IPS DF 6.9 (cell line): ENCODE data around the gene WNT7A.

Source experiments
- DNase-seq: peaks from one replicate; pipeline ENCODE4 v3.0.0-alpha.2; 2013; ENCODE audit warnings: low read depth, low spot score
- H3K27ac ChIP-seq: one replicate; pipeline ENCODE4 v1.5.1; 2013; ENCODE audit warnings: low read length, control low read depth
- H3K27me3 ChIP-seq: 2 replicates; pipeline ENCODE4 v1.6.1; 2013; ENCODE audit warnings: mild to moderate bottlenecking, low read length; ENCODE audit not compliant: control insufficient read depth, insufficient read depth
- H3K36me3 ChIP-seq: 2 replicates; pipeline ENCODE4 v1.6.1; 2013; ENCODE audit warnings: low read length; ENCODE audit not compliant: control insufficient read depth, insufficient read depth
- H3K4me1 ChIP-seq: 2 replicates; pipeline ENCODE4 v1.6.1; 2013; ENCODE audit warnings: low read length; ENCODE audit not compliant: control insufficient read depth, insufficient read depth
- H3K4me3 ChIP-seq: 2 replicates; pipeline ENCODE4 v1.5.1; 2013; ENCODE audit warnings: mild to moderate bottlenecking, low read length
- H3K9me3 ChIP-seq: 2 replicates; pipeline ENCODE4 v1.6.1; 2013; ENCODE audit warnings: low read length, inconsistent platforms; ENCODE audit not compliant: control insufficient read depth, insufficient read depth
- WGBS: extraction: QIAGEN DNeasy Blood & Tissue Kit; methylation state at CpG from one replicate; pipeline ENCODE4 v1.1.7; 2013; ENCODE audit warnings: mixed read lengths, missing lambda C conversion rate; ENCODE audit not compliant: insufficient read length, insufficient coverage; 5-methylcytosine and 5-hydroxymethylcytosine counted together

Gene WNT7A

DNA sequence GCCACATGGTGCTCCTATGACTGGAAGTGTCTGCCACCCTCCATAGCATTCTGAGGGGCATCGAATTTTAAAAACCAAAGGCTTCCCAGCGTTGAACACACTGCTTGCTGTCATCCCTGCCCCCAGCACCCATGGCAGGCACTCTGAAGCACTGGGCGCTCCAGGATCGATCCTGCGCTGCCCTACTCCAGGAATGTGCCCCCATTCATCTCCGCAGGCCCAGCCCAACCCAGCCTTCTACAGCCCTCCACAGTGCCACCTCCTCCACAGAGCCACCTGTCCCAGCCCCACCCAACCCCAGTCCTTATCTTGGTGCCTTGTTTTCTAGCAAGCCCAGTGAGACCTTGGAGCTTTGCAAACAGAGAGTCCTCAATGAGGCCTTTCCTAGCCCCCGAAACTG, 52.2 kb downstream of the WNT7A start:
- Histone ChIP-seq H3K4me3 (no peak overlapping the region), H3K27me3 (no peaks in the 10 kb centered on the region), H3K4me1 (no peaks in the 10 kb centered on the region), H3K9me3 (no peaks in the 10 kb centered on the region), H3K36me3 (no peaks in the 10 kb centered on the region), H3K27ac (no peak overlapping the region)
- WGBS = no CpG with 5 or more reads among the region's 7 CpGs
- no peak for DNase-seq

DNA sequence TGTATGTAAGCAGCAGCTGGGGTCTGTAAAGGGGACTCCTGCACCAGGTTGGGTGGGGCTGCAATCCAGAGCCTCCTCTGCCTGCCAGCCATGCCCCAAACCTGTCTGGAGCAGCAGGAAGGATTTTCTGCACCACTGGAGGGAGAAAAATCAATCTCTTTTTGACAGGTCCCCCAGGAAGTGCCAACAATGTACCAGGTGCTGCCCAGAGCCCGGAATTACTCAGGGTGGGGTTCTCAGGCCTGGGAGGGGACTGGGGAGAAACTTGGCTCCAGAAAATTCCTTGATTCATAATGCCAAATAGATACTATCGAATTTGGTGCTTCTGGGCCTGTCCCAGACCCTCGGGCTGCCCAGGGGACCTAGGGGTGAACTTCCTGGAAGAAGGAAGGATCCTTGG, 52.6 kb downstream of the WNT7A start:
- Histone ChIP-seq H3K36me3 (no peaks in the 10 kb centered on the region), H3K27ac (no peak overlapping the region), H3K27me3 (no peaks in the 10 kb centered on the region), H3K4me3 (no peak overlapping the region), H3K9me3 (no peaks in the 10 kb centered on the region), H3K4me1 (no peaks in the 10 kb centered on the region)
- no CpG with 5 or more reads among the region's 3 CpGs for WGBS
- no peak for DNase-seq

DNA sequence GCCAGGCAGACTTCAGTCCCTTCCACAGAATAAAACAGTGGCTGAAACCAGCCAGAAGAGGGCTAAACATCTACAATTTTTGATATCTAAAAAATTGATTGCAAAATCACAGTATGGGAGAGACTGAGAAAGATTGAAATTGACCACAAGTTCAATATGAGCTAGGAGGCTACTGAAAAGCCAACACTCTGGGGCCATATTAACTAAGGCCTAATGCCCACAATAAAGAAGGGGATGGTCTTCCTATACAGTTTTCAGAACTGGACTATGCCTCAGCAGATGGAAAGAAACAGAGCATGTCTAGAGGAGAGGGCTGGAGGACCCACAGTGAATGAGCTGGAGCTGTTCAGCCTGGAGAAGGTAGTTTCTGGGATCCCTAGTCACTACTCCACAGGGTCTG, 53.2 kb downstream of the WNT7A start:
- H3K27me3 ChIP-seq = no peaks in the 10 kb centered on the region
- no peak for DNase-seq
- no peaks in the 10 kb centered on the region for H3K4me1 ChIP-seq
- no peaks in the 10 kb centered on the region for H3K9me3 ChIP-seq
- no peaks in the 10 kb centered on the region for H3K36me3 ChIP-seq
- H3K27ac ChIP-seq = no peak overlapping the region
- no peak overlapping the region for H3K4me3 ChIP-seq

DNA sequence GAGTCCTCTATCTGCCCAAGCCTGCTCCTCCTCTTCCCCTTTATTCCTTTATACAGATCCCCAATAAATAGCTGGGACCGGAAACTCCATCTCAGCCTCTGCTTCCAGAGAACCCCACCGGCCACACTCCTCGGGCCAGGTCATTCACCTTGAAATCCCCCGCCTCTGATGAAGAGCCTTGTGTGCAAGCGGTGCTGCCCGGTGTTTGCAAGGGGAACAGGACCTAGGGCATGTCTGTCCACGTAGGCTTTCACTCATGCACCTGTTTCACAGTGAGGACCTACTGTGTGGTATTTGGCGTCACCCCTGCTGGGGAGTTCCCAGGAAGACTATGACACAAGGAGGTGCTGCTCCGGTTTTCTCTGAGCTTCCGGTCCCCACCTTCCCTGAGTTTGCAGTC, 54.0 kb downstream of the WNT7A start:
- Histone ChIP-seq H3K36me3 (no peaks in the 10 kb centered on the region), H3K27me3 (no peaks in the 10 kb centered on the region), H3K9me3 (no peaks in the 10 kb centered on the region), H3K4me3 (no peak overlapping the region), H3K27ac (no peak overlapping the region), H3K4me1 (no peaks in the 10 kb centered on the region)
- no peak for DNase-seq
- no CpG with 5 or more reads among the region's 10 CpGs for WGBS

- WGBS = no CpG with 5 or more reads among the region's 3 CpGs
These were observed 54.6 kb downstream of the WNT7A start for GRCh38 chr3:13825311-13825579.

GRCh38 chr3:13824521-13825310, 55.2 kb downstream of the WNT7A start:
- Histone ChIP-seq H3K27ac (no peak overlapping the region), H3K27me3 (no peaks in the 10 kb centered on the region), H3K4me3 (no peak overlapping the region), H3K4me1 (no peaks in the 10 kb centered on the region), H3K9me3 (no peaks in the 10 kb centered on the region), H3K36me3 (no peaks in the 10 kb centered on the region)
- WGBS = no CpG with 5 or more reads among the region's 8 CpGs
- no peak for DNase-seq

More at GRCh38 chr3:13825311-13825579, 54.6 kb downstream of the WNT7A start:
- H3K4me1 ChIP-seq = no peaks in the 10 kb centered on the region
- H3K9me3 ChIP-seq = no peaks in the 10 kb centered on the region
- H3K27ac ChIP-seq = no peak overlapping the region
- H3K36me3 ChIP-seq = no peaks in the 10 kb centered on the region
- H3K4me3 ChIP-seq = no peak overlapping the region
- no peak for DNase-seq
- H3K27me3 ChIP-seq = no peaks in the 10 kb centered on the region

DNA sequence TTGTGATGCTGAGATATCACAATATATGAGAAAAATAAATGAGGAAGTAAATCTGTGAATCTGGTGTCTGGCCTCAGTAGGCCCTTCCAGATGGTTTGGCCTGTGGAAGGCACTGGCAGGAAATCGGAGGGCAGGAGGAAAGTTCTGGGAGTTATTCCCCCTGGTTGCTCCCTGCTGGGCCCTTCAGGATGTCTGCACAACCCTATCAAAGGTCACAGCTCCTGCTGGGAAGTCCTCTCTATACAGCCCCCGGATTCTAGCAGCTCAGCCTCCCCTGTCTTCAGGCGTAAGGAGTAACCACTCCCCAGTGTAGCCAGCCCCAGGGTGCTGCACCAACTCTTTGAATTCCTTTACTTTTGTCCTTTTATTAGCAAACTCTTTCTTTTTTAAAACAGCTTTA, 56.2 kb downstream of the WNT7A start:
- WGBS = no CpG with 5 or more reads among the region's 3 CpGs
- H3K4me3 ChIP-seq = no peak overlapping the region
- no peaks in the 10 kb centered on the region for H3K27me3 ChIP-seq
- no peak for DNase-seq
- no peak overlapping the region for H3K27ac ChIP-seq
- no peaks in the 10 kb centered on the region for H3K36me3 ChIP-seq
- no peaks in the 10 kb centered on the region for H3K9me3 ChIP-seq
- no peaks in the 10 kb centered on the region for H3K4me1 ChIP-seq

GRCh38 chr3:13822871-13823585, 56.8 kb downstream of the WNT7A start:
- no CpG with 5 or more reads among the region's 8 CpGs for WGBS
- no peaks in the 10 kb centered on the region for H3K36me3 ChIP-seq
- no peaks in the 10 kb centered on the region for H3K27me3 ChIP-seq
- no peak overlapping the region for H3K27ac ChIP-seq
- H3K4me3 ChIP-seq = no peak overlapping the region
- H3K9me3 ChIP-seq = no peaks in the 10 kb centered on the region
- H3K4me1 ChIP-seq = no peaks in the 10 kb centered on the region
- DNase-seq = no peak

- DNase-seq = no peak
- Histone ChIP-seq H3K4me1 (no peaks in the 10 kb centered on the region), H3K27me3 (no peaks in the 10 kb centered on the region), H3K9me3 (no peaks in the 10 kb centered on the region), H3K27ac (no peak overlapping the region), H3K4me3 (no peak overlapping the region), H3K36me3 (no peaks in the 10 kb centered on the region)
- no CpG with 5 or more reads among the region's 5 CpGs for WGBS
These were observed 57.8 kb downstream of the WNT7A start for GRCh38 chr3:13822042-13822441.

DNA sequence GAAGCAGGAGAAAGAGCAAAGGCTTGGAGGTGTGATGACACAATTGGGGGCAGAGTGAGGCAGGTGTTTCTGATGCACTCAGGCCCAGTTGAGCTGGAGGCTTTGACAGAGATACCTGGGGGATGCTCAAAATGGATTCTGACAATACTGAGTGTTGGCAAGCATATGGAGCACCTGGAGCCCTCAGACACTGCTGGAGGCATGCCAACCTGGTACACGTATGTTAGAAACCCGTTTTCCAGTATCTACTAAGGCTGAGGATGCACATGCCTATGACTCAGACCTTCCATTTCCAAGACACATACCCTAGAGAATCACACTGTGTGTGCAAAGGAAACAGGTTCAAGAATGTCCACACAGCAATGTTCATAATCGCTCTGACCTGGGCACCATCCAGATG, 58.7 kb downstream of the WNT7A start:
- H3K36me3 ChIP-seq = no peaks in the 10 kb centered on the region
- H3K9me3 ChIP-seq = no peaks in the 10 kb centered on the region
- H3K27me3 ChIP-seq = no peaks in the 10 kb centered on the region
- H3K4me3 ChIP-seq = no peak overlapping the region
- no peak for DNase-seq
- H3K27ac ChIP-seq = no peak overlapping the region
- no peaks in the 10 kb centered on the region for H3K4me1 ChIP-seq
- WGBS = no CpG with 5 or more reads among the region's 3 CpGs

DNA sequence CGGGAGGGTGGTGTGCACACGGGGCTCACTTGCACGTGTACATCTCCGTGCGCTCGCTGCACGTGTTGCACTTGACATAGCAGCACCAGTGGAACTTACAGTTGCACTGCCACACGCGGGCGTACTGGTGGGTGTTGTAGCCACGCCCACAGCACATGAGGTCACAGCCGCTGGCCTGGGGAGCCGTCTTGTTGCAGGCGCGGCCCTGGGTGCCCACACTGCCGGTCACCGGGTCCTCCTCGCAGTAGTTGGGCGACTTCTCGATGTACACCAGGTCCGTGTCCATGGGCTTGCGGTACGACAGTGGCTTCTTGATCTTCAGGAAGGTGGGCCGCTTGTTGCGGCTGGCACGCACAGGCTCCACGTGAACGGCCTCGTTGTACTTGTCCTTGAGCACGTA, 61.0 kb downstream of the WNT7A start:
- H3K36me3 ChIP-seq = no peaks in the 10 kb centered on the region
- H3K4me1 ChIP-seq = no peaks in the 10 kb centered on the region
- peaks cover 10% of the 10 kb centered on the region for H3K9me3 ChIP-seq
- no CpG with 5 or more reads among the region's 30 CpGs for WGBS
- H3K4me3 ChIP-seq = no peak overlapping the region
- H3K27ac ChIP-seq = no peak overlapping the region
- no peak for DNase-seq
- H3K27me3 ChIP-seq = no peaks in the 10 kb centered on the region
